NT2/D1 (cell line): ENCODE data around the gene SP2.

Experiments used
- SUZ12 ChIP-seq: IDR thresholded peaks from 2 replicates; pipeline ENCODE4 v1.6.1; 2011; ENCODE audit not compliant: insufficient read length, insufficient read depth; ENCODE audit errors: extremely low read depth
- ZNF274 ChIP-seq: IDR thresholded peaks from 2 replicates; pipeline ENCODE4 v1.6.1; 2011; ENCODE audit warnings: mild to moderate bottlenecking, low read depth, low read length

- TF ChIP-seq ZNF274 (no peak), SUZ12 (no peak)
Measured at GRCh38 chr17:47901423-47901822, 5.4 kb downstream of the SP2 start.
